ENCODE results near the gene LNP1. TPM values are rescaled to one million over a fixed set of nuclear protein-coding genes. Genes with fewer than 3 reads are reported as not detected.

The LNP1 gene
- total and polyA plus RNA-seq, 2 of the 8 experiments (the other 6 are each of a cell fraction or from before 2014, with no cell fraction given) = 6.6 to 8.7 TPM

DNA sequence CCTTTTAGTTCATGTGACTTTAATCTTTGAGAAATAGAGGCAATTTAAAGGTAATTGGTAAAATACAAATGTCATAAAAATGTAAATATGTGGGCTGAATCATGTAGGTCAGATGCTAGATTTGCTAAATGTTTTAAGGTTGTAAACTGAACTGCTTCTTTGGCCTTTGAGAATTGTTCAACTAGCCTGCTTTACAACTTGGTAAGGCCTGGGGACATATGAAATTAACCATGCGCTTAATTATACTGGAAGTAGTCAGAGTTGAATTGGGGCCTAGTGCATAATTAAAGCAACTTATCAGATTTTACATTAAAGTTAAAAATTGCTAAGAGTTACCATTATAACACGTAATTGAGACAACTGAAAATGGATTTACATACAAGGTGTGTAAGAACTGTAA is 70.1 kb downstream of the LNP1 start:
- Histone ChIP-seq H3K9me3 (ENCODE audit: insufficient read depth in 2 of 2, low read depth in 1 of 2, low read length in 1 of 2) (peaks cover 20 to 25% of the 10 kb centered on the region in 2 experiments), H3K14ac (ENCODE audit: insufficient read length) (no peak overlapping the region), H3K27ac (ENCODE audit: low read depth, low read length) (no peak overlapping the region), H2AK5ac (ENCODE audit: low read depth, low read length) (no peak overlapping the region), H2BK5ac (ENCODE audit: low read depth, low read length) (no peak overlapping the region), H4K5ac (ENCODE audit: insufficient read length, low read depth, low read length) (no peak overlapping the region), H3K4me1 (replicated peaks in 1 of 4; ENCODE audit: control insufficient read depth in 3 of 4, insufficient read depth in 4 of 4, low read length in 3 of 4) (no peaks in the 10 kb centered on the region), H2BK15ac (ENCODE audit: low read length) (no peak overlapping the region), H3K9ac (replicated peaks in 1 of 4; ENCODE audit: extremely low read depth in 1 of 4, low read depth in 3 of 4, low read length in 3 of 4) (no peak overlapping the region), H2BK120ac (replicated peaks; ENCODE audit: low read depth, low read length) (no peak overlapping the region), H3K79me1 (ENCODE audit: low read depth, low read length) (no peaks in the 10 kb centered on the region), H2BK12ac (ENCODE audit: low read depth, low read length) (no peak overlapping the region), H3K4ac (replicated peaks; ENCODE audit: insufficient read length, low read depth, low read length) (no peak overlapping the region), H2BK20ac (ENCODE audit: low read length) (no peak overlapping the region), H2AFZ (ENCODE audit: low read length) (no peak overlapping the region), H4K8ac (ENCODE audit: extremely low read depth, insufficient read depth, low read length) (no peak overlapping the region), H4K91ac (replicated peaks; ENCODE audit: insufficient read length, low read length) (no peak overlapping the region), H3K18ac (ENCODE audit: extremely low read depth, low read length) (no peak overlapping the region), H3K27me3 (replicated peaks in 1 of 4; ENCODE audit: control insufficient read depth in 3 of 4, extremely low read depth in 1 of 4, insufficient read depth in 3 of 4, low read length in 3 of 4) (no peaks in the 10 kb centered on the region), H3K79me2 (ENCODE audit: control insufficient read depth in 1 of 2, insufficient read depth in 2 of 2, low read length in 2 of 2) (no peaks in the 10 kb centered on the region), H3K4me2 (ENCODE audit: insufficient read depth in 1 of 2, low read depth in 2 of 2, low read length in 2 of 2) (no peak overlapping the region), H3K56ac (replicated peaks; ENCODE audit: insufficient read length, low read depth, low read length) (no peak overlapping the region), H3K36me3 (ENCODE audit: control insufficient read depth in 2 of 4, insufficient read depth in 4 of 4, low read length in 3 of 4) (peaks cover 0 to 3% (median 0%) of the 10 kb centered on the region in 4 experiments; a peak in 1 of 8 replicates), H4K20me1 (replicated peaks in 1 of 2; ENCODE audit: control insufficient read depth in 1 of 2, insufficient read depth in 2 of 2, low read length in 2 of 2) (no peaks in the 10 kb centered on the region), H3K23ac (ENCODE audit: insufficient read length) (no peak overlapping the region), H3K4me3 (ENCODE audit: extremely low read depth in 1 of 4, insufficient read depth in 2 of 4, low read depth in 3 of 4, low read length in 4 of 4) (no peak overlapping the region), H3K23me2 (ENCODE audit: low read depth, low read length) (no peaks in the 10 kb centered on the region)
- DNase-seq (ENCODE audit: low read depth in 1 of 2, low spot score in 2 of 2) = no peak
- no peak for FAIRE-seq
- ChIA-PET POLR2A (ENCODE audit: partially characterized antibody) (no interaction called here), CTCF (ENCODE audit: partially characterized antibody) (no interaction called here)
- no peak for TF ChIP-seq HDAC2 (IDR thresholded peaks at IDR 0.05; ENCODE audit: borderline replicate concordance in 1 of 2, low read depth in 2 of 2, low read length in 2 of 2)
- TF ChIP-seq NANOG (IDR thresholded peaks at IDR 0.05; ENCODE audit: insufficient read depth, low read depth, low read length, poor library complexity, severe bottlenecking) = no peak
- no peak for TF ChIP-seq SRF (IDR thresholded peaks at IDR 0.05; ENCODE audit: low read depth, low read length)
- WGBS, 2 experiments (ENCODE audit: extremely low coverage in 1 of 2, insufficient coverage in 1 of 2, insufficient read length in 1 of 2, insufficient replicate concordance in 2 of 2, low coverage in 1 of 2, low lambda C conversion rate in 2 of 2, missing lambda C conversion rate in 1 of 2) = 83% methylated on average over 2 of the region's 2 CpGs; no CpG with 5 or more reads in 1 of the 2 experiments
